Head of caudate nucleus (tissue), 42 donors: ENCODE measurements around the gene NOP9.
"Not testable (repeated sequence)": the region's sequence is repeated elsewhere in the genome, so short reads cannot be mapped to it uniquely, and the experiment has no call there.

Source experiments
- DNase-seq, 42 donors: peaks; one replicate each; pipeline versions ENCODE4 v3.0.0 to v3.0.0-alpha.2; 2020 to 2021; ENCODE audit warnings: mixed read lengths in 7 of 42
- intact Hi-C: fragments of 100-400 bp; cut with DNase I; formaldehyde crosslinking; loops from one replicate; pipeline ENCODE4 v1.15.0; 2022

The NOP9 gene

DNA sequence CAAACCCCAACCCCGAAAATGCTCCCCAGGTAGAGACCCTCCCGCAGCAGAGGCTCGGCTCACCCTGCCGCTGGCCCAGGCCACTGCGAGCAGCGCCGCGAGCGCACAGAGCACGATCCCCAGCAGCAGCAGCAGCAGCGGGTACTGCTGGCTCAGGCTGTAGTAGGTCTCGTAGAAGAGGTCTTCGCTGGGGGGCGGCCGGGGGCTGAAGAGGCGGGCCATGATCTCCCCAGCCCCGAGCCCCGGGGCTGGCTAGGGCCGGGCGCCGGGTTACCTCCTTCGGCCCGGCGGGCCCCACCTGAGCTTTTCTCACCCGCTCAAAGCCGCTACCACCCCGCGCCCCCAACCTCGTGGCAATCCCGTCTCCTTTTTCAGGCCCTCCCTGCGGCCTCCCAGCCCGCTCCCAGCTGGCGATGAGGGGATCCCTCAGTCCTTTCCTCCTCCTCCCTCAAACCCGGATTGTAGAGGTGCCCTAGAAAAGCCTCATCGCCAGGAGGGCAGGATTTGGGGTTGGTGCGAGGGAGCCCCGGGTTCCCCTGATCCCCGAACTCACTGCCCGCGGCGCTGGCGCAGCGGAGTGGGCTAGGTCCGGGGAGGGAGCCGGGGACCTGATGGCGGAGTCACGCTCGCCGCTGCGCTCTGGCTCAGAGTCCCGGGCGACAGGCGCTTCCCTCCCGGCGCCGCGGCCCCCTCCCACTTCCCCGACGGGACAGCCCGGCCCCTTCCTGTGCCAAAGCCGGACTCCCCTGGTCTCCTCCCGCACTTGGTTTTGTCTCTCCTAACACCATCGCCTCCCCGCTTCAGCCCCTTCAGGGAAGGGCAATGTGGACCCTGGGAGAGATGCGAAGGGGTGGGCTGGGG lies 35.0 kb downstream of the NOP9 start, which contains the start of gene ADCY4:
Gene ADCY4, minus strand, starts transcription at position 641 of the 861 bp plus-strand sequence. Its CDS starts 419 bp downstream, at position 222.
- no peak for DNase-seq
- intact Hi-C loops, result loop anchor here (5.0 kb wide), 1 partner anchor 103 kb away; no protein-coding TSS in a partner anchor

DNA sequence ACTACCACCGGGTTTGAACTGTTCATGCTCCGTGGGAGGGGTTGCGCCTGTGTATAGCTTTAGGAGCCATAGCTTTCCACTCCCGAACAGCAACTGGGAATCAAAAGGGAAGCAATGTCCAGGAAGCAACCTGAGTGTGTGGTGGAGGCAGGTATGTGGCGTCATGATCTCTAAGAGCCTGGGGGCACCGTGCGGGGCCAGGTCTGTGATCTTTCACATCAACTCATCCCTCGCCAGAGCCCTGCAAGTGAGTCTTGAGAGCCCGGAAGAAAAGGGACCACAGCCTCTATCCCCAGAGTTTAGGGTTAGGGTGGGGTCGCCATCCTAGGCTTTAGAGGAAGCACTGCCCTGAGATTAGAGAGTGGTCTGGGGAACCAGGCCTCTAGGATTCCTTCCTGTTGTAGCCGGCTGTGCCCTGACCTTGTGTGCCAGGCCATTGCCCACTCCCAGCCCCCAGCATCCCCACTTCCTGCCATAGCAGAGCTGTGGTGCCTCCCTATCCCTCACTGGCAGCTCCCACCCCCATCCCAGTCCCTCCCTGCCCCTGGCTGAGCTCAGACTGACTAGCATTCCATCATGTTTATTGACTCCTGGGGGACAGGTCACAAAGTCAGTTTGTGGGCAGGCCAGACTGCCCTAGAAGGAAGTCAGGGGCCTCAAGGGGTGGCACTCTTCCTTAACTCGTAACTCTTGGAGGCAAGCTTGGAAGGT lies 36.0 kb downstream of the NOP9 start:
- intact Hi-C loops, result no loop called here

GRCh38 chr14:24337144-24337823 lies 37.6 kb downstream of the NOP9 start:
- intact Hi-C loops, result no loop called here
- DNase-seq, result no peak

More for the DNA sequence above, 36.0 kb downstream of the NOP9 start:
- no peak for DNase-seq

- intact Hi-C loops, result no loop called here
- no peak for DNase-seq
Measured at GRCh38 chr14:24337824-24338175, 38.1 kb downstream of the NOP9 start.

DNA sequence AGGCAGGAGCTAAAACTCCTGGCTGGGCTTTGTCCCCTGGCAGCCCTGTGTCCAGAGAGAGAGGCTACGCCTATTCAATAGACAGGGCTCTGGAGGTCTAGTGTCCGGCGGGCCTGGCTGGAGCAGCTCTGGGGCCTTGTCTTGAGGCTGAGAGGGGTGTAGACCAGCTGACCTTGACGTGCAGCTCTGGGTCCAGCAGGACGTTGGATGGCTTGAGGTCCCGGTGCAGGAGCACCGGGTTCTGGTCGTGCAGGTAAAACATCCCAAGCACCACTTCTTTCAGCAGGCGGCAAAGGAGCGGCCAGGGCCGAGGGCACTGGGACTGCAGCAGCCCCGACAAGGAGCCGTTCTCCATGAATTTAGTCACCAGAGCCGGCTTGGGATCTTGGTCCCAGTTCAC lies 39.2 kb downstream of the NOP9 start:
- DNase-seq, result no peak
- intact Hi-C loops, result no loop called here

- DNase-seq, result peak in 1 of 42 donors; percentile 41
- intact Hi-C loops, result no loop called here
Measured at GRCh38 chr14:24339284-24340151, 39.9 kb downstream of the NOP9 start, which contains the start of gene RIPK3. Gene RIPK3 (minus strand): TSS chr14:24339991. CDS start chr14:24339826, 165 bp downstream.

- intact Hi-C loops, result no loop called here
- DNase-seq, result no peak
Measured at GRCh38 chr14:24340606-24341005, 41.0 kb downstream of the NOP9 start.

DNA sequence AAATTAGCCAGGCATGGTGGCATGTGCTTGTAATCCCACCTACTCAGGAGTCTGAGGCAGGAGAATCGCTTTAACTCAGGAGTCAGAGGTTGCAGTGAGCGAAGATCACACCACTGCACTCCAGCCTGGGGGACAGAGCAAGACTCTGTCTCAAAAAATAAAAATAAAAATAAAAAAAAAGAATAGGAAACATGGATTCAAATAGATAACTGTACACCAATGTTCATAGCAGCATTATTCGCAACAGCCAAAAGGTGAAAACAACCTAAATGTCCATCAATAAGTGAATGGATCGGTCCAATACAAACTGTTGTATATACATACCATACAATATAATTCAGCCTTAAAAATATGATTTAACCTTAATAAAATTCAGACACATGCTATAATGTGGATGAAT lies 43.2 kb downstream of the NOP9 start:
- no peak for DNase-seq
- intact Hi-C loops, result no loop called here

- intact Hi-C loops, result no loop called here
- no peak for DNase-seq
Measured at GRCh38 chr14:24343795-24344660, 44.4 kb downstream of the NOP9 start.

DNA sequence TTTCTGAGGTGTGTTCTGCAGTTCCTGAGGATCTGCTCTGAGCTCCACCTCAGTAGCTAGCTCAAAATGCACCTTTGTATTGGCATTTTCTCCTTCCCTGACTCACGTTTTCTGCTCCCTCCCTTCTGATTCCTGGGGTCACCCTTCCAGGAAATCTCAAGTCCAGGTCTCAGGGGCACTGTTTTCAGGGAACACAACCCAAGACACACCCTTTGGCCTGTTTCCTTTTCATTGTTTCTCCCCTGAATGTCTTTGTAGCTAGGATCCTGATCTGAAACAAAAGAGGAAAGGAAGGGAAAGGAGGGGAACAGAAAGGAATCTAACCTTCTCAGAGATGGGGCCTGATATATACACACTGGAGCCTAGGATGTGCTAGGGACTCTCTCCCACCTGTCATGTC lies 47.5 kb downstream of the NOP9 start:
- intact Hi-C loops, result no loop called here

GRCh38 chr14:24348186-24348585 lies 48.5 kb downstream of the NOP9 start:
- intact Hi-C loops, result no loop called here
- no peak for DNase-seq

More for the DNA sequence above, 47.5 kb downstream of the NOP9 start:
- no peak for DNase-seq

GRCh38 chr14:24349742-24350141 lies 50.1 kb downstream of the NOP9 start:
- intact Hi-C loops, result no loop called here
- no peak for DNase-seq

DNA sequence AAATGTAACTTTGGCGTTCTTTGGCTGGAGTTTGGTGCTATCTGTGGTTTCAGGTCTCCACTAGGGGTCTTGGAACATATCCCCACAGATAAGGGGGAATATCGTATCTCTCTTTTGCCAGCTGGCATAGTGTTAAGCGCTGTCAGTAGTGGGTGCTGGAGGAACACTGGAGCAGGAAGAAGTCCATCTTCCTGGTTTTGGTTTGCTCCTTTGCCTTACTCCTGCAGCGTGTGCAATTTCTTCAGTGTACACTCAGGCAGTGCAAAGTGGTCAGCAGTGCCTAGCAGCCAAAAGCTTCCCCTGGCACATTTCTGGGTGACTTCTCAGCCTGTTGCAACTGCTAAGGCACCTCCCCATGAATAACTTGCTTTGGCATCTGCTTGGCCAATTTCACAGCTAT lies 51.9 kb downstream of the NOP9 start:
- intact Hi-C loops, result no loop called here
- no peak for DNase-seq

GRCh38 chr14:24353559-24354481 lies 54.2 kb downstream of the NOP9 start:
- intact Hi-C loops, result no loop called here
- DNase-seq, result no peak

GRCh38 chr14:24354482-24354825 lies 54.8 kb downstream of the NOP9 start:
- intact Hi-C loops, DNase-seq: not testable (repeated sequence)

- intact Hi-C loops, result no loop called here
- DNase-seq, result no peak
Measured at GRCh38 chr14:24355009-24355408, 55.4 kb downstream of the NOP9 start.

GRCh38 chr14:24356208-24356607 lies 56.6 kb downstream of the NOP9 start:
- intact Hi-C loops, result no loop called here
- no peak for DNase-seq
